NT2/D1 (cell line): ENCODE measurements around the gene TOX2.
A peak's percentile ranks its signal among the peaks of the same experiment; 100 is the strongest.

Experiments used
- DNase-seq: peaks from one replicate; pipeline ENCODE4 v3.0.0-alpha.2; 2011; ENCODE audit warnings: low read depth, low spot score
- H3K27me3 ChIP-seq: 2 replicates; pipeline ENCODE4 v1.6.0; 2011; ENCODE audit warnings: mild to moderate bottlenecking; ENCODE audit not compliant: insufficient read length, insufficient read depth
- H3K36me3 ChIP-seq: 2 replicates; pipeline ENCODE4 v1.6.1; 2011; ENCODE audit warnings: mild to moderate bottlenecking, low read length, mixed read lengths; ENCODE audit not compliant: insufficient read depth, insufficient read length
- H3K4me1 ChIP-seq: 2 replicates; pipeline ENCODE4 v1.5.1; 2011; ENCODE audit not compliant: insufficient read depth, insufficient read length
- H3K4me3 ChIP-seq: 2 replicates; pipeline ENCODE4 v1.5.1; 2011; ENCODE audit warnings: low read depth; ENCODE audit not compliant: insufficient read length
- H3K9ac ChIP-seq: 2 replicates; pipeline ENCODE4 v1.6.0; 2011; ENCODE audit warnings: low read depth; ENCODE audit not compliant: insufficient read length
- H3K9me3 ChIP-seq: 2 replicates; pipeline ENCODE4 v1.5.1; 2011; ENCODE audit warnings: mild to moderate bottlenecking, low read length; ENCODE audit not compliant: insufficient read depth
- SUZ12 ChIP-seq: IDR thresholded peaks from 2 replicates; pipeline ENCODE4 v1.6.1; 2011; ENCODE audit not compliant: insufficient read length, insufficient read depth; ENCODE audit errors: extremely low read depth
- YY1 ChIP-seq: IDR thresholded peaks from 2 replicates; pipeline ENCODE4 v1.6.1; 2011; ENCODE audit not compliant: insufficient read length, insufficient read depth
- ZNF274 ChIP-seq: IDR thresholded peaks from 2 replicates; pipeline ENCODE4 v1.6.1; 2011; ENCODE audit warnings: mild to moderate bottlenecking, low read depth, low read length

Gene TOX2

DNA sequence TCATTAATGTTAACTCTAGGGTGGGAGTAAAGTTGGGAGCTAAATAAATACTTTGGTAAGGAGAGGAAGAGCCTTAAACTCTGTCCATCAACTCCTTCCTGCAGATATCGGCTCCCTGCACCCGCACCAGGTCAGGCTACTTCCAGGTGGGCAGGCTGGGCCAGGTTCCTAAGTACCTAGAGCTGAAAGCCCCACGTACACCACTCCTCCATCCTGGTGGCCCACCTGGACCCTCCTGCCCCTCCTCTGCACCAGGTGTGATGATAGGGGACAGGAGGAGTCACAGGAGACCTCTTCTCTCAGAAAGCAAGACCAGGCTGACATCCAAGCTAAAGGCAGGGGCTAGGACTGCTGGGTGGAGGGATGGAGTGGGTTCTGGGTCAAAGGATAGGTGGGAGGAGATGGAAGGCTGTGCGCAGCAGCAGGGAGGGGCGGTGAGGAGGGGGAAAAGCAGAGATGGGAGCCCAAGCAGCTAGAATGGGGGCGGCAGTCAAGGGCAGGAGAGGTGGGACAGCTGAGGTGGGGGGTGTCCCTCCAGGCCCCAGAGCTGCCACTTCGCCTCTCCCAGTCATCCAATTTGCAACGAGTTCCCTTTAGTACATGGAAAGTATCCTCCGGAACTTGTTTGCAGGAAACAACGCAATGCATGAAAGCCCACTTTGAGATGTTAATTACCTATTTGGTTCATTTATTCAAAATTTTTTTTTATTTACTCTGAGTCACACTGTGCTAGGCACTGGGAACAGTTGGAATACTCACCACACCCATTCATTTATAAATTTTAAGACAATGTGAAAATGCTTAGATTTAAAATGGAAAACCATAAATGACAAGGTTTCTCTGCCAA, 15.2 kb upstream of the TOX2 start:
- H3K9ac ChIP-seq: peak overlapping the region; percentile 33
- H3K27me3 ChIP-seq: no peaks in the 10 kb centered on the region
- H3K9me3 ChIP-seq: peaks cover 10% of the 10 kb centered on the region; the same call in 1 of the 2 replicates
- no peak overlapping the region for H3K4me3 ChIP-seq
- no peaks in the 10 kb centered on the region for H3K36me3 ChIP-seq
- DNase-seq: no peak
- peaks cover 15% of the 10 kb centered on the region for H3K4me1 ChIP-seq
- TF ChIP-seq ZNF274 (no peak), SUZ12 (no peak), YY1 (no peak)

- no peak for DNase-seq
- Histone ChIP-seq H3K9me3 (peaks cover 10% of the 10 kb centered on the region; the same call in 1 of the 2 replicates), H3K9ac (no peak overlapping the region), H3K4me1 (peaks cover 13% of the 10 kb centered on the region), H3K4me3 (no peak overlapping the region), H3K27me3 (no peaks in the 10 kb centered on the region), H3K36me3 (no peaks in the 10 kb centered on the region)
- TF ChIP-seq SUZ12 (no peak), YY1 (no peak), ZNF274 (no peak)
These were observed 14.6 kb upstream of the TOX2 start for GRCh38 chr20:43900121-43900466.

DNA sequence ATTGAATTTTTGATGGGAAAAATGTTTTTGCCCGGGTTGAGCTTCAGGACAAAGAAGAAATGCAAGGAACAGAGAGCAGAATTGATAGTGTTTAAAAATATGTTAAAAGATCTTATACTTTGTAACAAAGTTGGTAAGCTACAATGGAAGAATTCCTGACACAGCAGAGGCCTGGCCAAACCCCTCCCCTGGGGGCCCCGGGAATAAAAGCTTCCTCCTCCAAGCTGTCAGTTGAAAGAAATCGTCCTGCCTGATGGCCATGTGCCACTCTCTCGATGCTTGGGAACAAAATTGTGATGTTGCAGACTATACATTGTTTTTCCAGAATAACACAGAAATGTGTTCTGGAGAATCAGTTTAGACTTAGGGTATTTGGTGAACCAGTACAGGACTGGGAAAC, 14.2 kb upstream of the TOX2 start:
- H3K4me3 ChIP-seq: no peak overlapping the region
- H3K9ac ChIP-seq: no peak overlapping the region
- no peaks in the 10 kb centered on the region for H3K27me3 ChIP-seq
- no peaks in the 10 kb centered on the region for H3K36me3 ChIP-seq
- peaks cover 10% of the 10 kb centered on the region; the same call in 1 of the 2 replicates for H3K9me3 ChIP-seq
- TF ChIP-seq ZNF274 (no peak), SUZ12 (no peak), YY1 (no peak)
- no peak for DNase-seq
- peaks cover 13% of the 10 kb centered on the region for H3K4me1 ChIP-seq

GRCh38 chr20:43901296-43901695, 13.4 kb upstream of the TOX2 start:
- peaks cover 13% of the 10 kb centered on the region for H3K4me1 ChIP-seq
- H3K9me3 ChIP-seq: peaks cover 10% of the 10 kb centered on the region; the same call in 1 of the 2 replicates
- no peaks in the 10 kb centered on the region for H3K36me3 ChIP-seq
- no peaks in the 10 kb centered on the region for H3K27me3 ChIP-seq
- no peak overlapping the region for H3K4me3 ChIP-seq
- H3K9ac ChIP-seq: no peak overlapping the region
- TF ChIP-seq SUZ12 (no peak), ZNF274 (no peak), YY1 (no peak)
- DNase-seq: no peak

- peaks cover 21% of the 10 kb centered on the region for H3K9me3 ChIP-seq
- no peak for TF ChIP-seq SUZ12
- TF ChIP-seq ZNF274: no peak
- TF ChIP-seq YY1: no peak
These were observed 10.5 kb upstream of the TOX2 start for GRCh38 chr20:43903953-43904826.

DNA sequence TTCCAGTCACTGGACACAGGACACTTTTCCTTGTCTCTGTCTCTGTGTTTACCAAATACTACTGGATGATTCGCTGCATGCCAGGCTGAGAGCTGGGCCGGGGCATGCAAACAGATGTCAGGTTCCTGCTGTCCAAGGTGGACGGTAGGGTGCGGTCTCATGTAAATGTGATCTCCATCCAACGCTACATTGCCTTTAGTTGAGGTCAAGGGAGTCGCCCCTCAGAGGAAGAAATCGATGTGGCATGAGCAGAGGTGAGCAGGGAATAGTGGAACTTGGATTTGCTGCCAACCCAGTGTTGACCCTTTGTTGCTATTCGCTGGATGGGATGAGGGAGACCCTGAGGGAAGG, 9.8 kb upstream of the TOX2 start:
- Histone ChIP-seq H3K4me1 (peaks cover 7% of the 10 kb centered on the region), H3K9ac (no peak overlapping the region), H3K27me3 (no peaks in the 10 kb centered on the region), H3K9me3 (peaks cover 21% of the 10 kb centered on the region), H3K36me3 (no peaks in the 10 kb centered on the region), H3K4me3 (no peak overlapping the region)
- no peak for DNase-seq
- TF ChIP-seq ZNF274: no peak

More at GRCh38 chr20:43903953-43904826, 10.5 kb upstream of the TOX2 start:
- Histone ChIP-seq H3K9ac (peak overlapping the region; percentile 14), H3K36me3 (no peaks in the 10 kb centered on the region), H3K4me3 (no peak overlapping the region), H3K27me3 (no peaks in the 10 kb centered on the region), H3K4me1 (peaks cover 12% of the 10 kb centered on the region)
- DNase-seq: no peak

GRCh38 chr20:43906505-43907034, 8.1 kb upstream of the TOX2 start:
- no peak for DNase-seq
- TF ChIP-seq ZNF274: no peak
- TF ChIP-seq YY1: no peak
- TF ChIP-seq SUZ12: no peak
- Histone ChIP-seq H3K9me3 (peaks cover 12% of the 10 kb centered on the region), H3K27me3 (no peaks in the 10 kb centered on the region), H3K4me1 (peaks cover 3% of the 10 kb centered on the region), H3K9ac (no peak overlapping the region), H3K4me3 (no peak overlapping the region), H3K36me3 (no peaks in the 10 kb centered on the region)
